ENCODE data around the gene TMEM219. TPM values are rescaled to one million over a fixed set of nuclear protein-coding genes. Genes with fewer than 3 reads are reported as not detected.

TMEM219 gene
- total and polyA plus RNA-seq, 2 of the 8 experiments (the other 6 are each of a cell fraction or from before 2014, with no cell fraction given) = 60.2 to 116 TPM

DNA sequence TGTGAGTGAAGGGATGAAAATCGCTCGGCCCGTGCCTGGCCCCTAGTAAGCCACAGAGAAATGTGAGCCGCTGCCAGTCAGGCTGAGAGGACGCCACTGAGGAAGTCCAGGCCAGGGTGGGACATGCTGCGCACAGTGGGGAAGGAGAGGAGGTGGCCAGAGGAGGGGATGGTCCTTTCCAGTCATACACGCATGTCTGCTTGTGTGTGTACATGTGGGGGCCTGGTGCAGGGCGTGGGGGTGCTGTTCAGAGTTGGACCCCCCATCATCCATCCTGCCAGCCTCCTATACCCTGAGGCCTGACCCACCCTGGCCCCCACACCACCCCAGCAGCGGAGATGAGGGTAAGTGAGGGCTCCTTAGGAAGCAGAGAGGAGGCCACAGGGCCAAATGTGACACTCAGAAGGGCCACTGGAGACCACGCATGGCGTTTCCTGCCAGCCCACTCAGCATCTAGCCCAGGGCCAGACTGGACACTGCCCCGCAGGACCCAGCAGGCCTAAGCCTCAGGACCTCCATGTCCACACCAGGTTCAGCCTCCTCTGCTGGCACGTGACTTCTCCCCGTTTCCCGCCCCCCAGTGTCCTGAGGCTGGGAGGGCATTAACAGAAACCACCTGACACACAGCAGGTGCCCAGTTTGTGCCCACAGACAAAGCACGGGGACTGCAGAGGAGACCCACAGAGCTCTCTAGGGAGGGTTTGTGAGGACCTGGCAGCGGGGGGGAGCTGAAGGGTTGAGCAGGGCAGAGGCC is 42.0 kb downstream of the TMEM219 start:
- Histone ChIP-seq H3K79me1 (ENCODE audit: low read depth, low read length) (no peaks in the 10 kb centered on the region; the same call in 1 of the 2 replicates), H4K20me1 (replicated peaks in 1 of 2; ENCODE audit: control insufficient read depth in 1 of 2, insufficient read depth in 2 of 2, low read length in 2 of 2) (peaks cover 3 to 10% of the 10 kb centered on the region in 2 experiments), H3K36me3 (ENCODE audit: control insufficient read depth in 2 of 4, insufficient read depth in 4 of 4, low read length in 3 of 4) (peaks cover 0 to 10% (median 6%) of the 10 kb centered on the region in 4 experiments; a peak in 6 of 8 replicates), H3K4me1 (replicated peaks in 1 of 4; ENCODE audit: control insufficient read depth in 3 of 4, insufficient read depth in 4 of 4, low read length in 3 of 4) (peaks cover 0 to 10% (median 3%) of the 10 kb centered on the region in 4 experiments; a peak in 5 of 7 replicates), H3K9me3 (ENCODE audit: insufficient read depth in 2 of 2, low read depth in 1 of 2, low read length in 1 of 2) (no peaks in the 10 kb centered on the region), H3K4me3 (ENCODE audit: extremely low read depth in 1 of 4, insufficient read depth in 2 of 4, low read depth in 3 of 4, low read length in 4 of 4) (no peak overlapping the region), H2AK5ac (ENCODE audit: low read depth, low read length) (no peak overlapping the region), H3K23me2 (ENCODE audit: low read depth, low read length) (no peaks in the 10 kb centered on the region), H3K18ac (ENCODE audit: extremely low read depth, low read length) (no peak overlapping the region), H4K5ac (ENCODE audit: insufficient read length, low read depth, low read length) (no peak overlapping the region), H3K9ac (replicated peaks in 1 of 4; ENCODE audit: extremely low read depth in 1 of 4, low read depth in 3 of 4, low read length in 3 of 4) (no peak overlapping the region), H3K56ac (replicated peaks; ENCODE audit: insufficient read length, low read depth, low read length) (no peak overlapping the region), H4K8ac (ENCODE audit: extremely low read depth, insufficient read depth, low read length) (no peak overlapping the region), H2BK20ac (ENCODE audit: low read length) (no peak overlapping the region), H2AFZ (ENCODE audit: low read length) (no peak overlapping the region), H3K23ac (ENCODE audit: insufficient read length) (no peak overlapping the region), H3K4me2 (ENCODE audit: insufficient read depth in 1 of 2, low read depth in 2 of 2, low read length in 2 of 2) (no peak overlapping the region), H3K79me2 (ENCODE audit: control insufficient read depth in 1 of 2, insufficient read depth in 2 of 2, low read length in 2 of 2) (no peaks in the 10 kb centered on the region), H3K4ac (replicated peaks; ENCODE audit: insufficient read length, low read depth, low read length) (no peak overlapping the region), H2BK120ac (replicated peaks; ENCODE audit: low read depth, low read length) (no peak overlapping the region), H2BK12ac (ENCODE audit: low read depth, low read length) (no peak overlapping the region), H3K27ac (ENCODE audit: low read depth, low read length) (no peak overlapping the region), H3K27me3 (replicated peaks in 1 of 4; ENCODE audit: control insufficient read depth in 3 of 4, extremely low read depth in 1 of 4, insufficient read depth in 3 of 4, low read length in 3 of 4) (no peaks in the 10 kb centered on the region), H3K14ac (ENCODE audit: insufficient read length) (no peak overlapping the region), H2BK15ac (ENCODE audit: low read length) (no peak overlapping the region), H2BK5ac (ENCODE audit: low read depth, low read length) (no peak overlapping the region; the same call in 1 of the 2 replicates), H4K91ac (replicated peaks; ENCODE audit: insufficient read length, low read length) (no peak overlapping the region)
- ChIA-PET POLR2A (ENCODE audit: partially characterized antibody) (interaction anchor here (0.6 to 4.9 kb wide), 10 partner anchors 9 to 190 kb away, joined by 3 to 34 read pairs (median 4); partner anchors contain the start of genes ASPHD1, HIRIP3 and INO80E), CTCF (ENCODE audit: partially characterized antibody) (interaction anchor here (0.9 to 2.8 kb wide), 12 partner anchors 10 to 115 kb away, joined by 3 to 11 read pairs (median 6); partner anchors contain the start of gene C16orf92)
- DNase-seq (ENCODE audit: low read depth in 1 of 2, low spot score in 2 of 2) (no peak), FAIRE-seq (no peak)
- WGBS, 2 experiments (ENCODE audit: extremely low coverage in 1 of 2, insufficient coverage in 1 of 2, insufficient read length in 1 of 2, insufficient replicate concordance in 2 of 2, low coverage in 1 of 2, low lambda C conversion rate in 2 of 2, missing lambda C conversion rate in 1 of 2) = 92% methylated on average over 17 of the region's 17 CpGs; no CpG with 5 or more reads in 1 of the 2 experiments
- TF ChIP-seq EP300 (IDR thresholded peaks at IDR 0.05; ENCODE audit: borderline replicate concordance in 1 of 2, low read depth in 2 of 2, low read length in 2 of 2) (no peak), SIX5 (IDR thresholded peaks at IDR 0.05; ENCODE audit: low read depth, low read length) (no peak), ASH2L (IDR thresholded peaks at IDR 0.05; ENCODE audit: low read length) (no peak), HDAC2 (IDR thresholded peaks at IDR 0.05; ENCODE audit: borderline replicate concordance in 1 of 2, low read depth in 2 of 2, low read length in 2 of 2) (no peak), EZH2 (IDR thresholded peaks at IDR 0.05; ENCODE audit: low read depth, low read length, severe bottlenecking) (no peak), CEBPB (IDR thresholded peaks at IDR 0.05; ENCODE audit: low read depth, low read length) (no peak), FOSL1 (IDR thresholded peaks at IDR 0.05; ENCODE audit: insufficient read depth, low read depth, low read length) (no peak)
- TF ChIP-seq, protein P1, sequence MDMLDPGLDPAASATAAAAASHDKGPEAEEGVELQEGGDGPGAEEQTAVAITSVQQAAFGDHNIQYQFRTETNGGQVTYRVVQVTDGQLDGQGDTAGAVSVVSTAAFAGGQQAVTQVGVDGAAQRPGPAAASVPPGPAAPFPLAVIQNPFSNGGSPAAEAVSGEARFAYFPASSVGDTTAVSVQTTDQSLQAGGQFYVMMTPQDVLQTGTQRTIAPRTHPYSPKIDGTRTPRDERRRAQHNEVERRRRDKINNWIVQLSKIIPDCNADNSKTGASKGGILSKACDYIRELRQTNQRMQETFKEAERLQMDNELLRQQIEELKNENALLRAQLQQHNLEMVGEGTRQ (IDR thresholded peaks at IDR 0.05; ENCODE audit: low read length) = no peak

All from H1 (cell line).